OCI-LY7 (cell line): ENCODE measurements around the gene CHD5.

ENCODE experiments used
- EZH2phosphoT487 ChIP-seq: fragments of 200-600 bp; sonication (generic); IDR thresholded peaks from 2 replicates; pipeline ENCODE4 v1.6.1; 2018; ENCODE audit warnings: low read depth, borderline replicate concordance, mild to moderate bottlenecking, mixed run types, antibody characterized with exemption, low read length, moderate library complexity, mixed read lengths
- TF ChIP-seq, protein P1 (sequence below): fragments of 200-600 bp; sonication (generic); conservative IDR thresholded peaks from 2 replicates; pipeline ENCODE4 v1.5.1; 2014; ENCODE audit warnings: mild to moderate bottlenecking, antibody characterized with exemption, low read length, moderate library complexity, mixed read lengths

- no peak for TF ChIP-seq EZH2phosphoT487
- TF ChIP-seq, protein P1, sequence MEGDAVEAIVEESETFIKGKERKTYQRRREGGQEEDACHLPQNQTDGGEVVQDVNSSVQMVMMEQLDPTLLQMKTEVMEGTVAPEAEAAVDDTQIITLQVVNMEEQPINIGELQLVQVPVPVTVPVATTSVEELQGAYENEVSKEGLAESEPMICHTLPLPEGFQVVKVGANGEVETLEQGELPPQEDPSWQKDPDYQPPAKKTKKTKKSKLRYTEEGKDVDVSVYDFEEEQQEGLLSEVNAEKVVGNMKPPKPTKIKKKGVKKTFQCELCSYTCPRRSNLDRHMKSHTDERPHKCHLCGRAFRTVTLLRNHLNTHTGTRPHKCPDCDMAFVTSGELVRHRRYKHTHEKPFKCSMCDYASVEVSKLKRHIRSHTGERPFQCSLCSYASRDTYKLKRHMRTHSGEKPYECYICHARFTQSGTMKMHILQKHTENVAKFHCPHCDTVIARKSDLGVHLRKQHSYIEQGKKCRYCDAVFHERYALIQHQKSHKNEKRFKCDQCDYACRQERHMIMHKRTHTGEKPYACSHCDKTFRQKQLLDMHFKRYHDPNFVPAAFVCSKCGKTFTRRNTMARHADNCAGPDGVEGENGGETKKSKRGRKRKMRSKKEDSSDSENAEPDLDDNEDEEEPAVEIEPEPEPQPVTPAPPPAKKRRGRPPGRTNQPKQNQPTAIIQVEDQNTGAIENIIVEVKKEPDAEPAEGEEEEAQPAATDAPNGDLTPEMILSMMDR = no peak
Observed at GRCh38 chr1:6109688-6110087, 70.4 kb downstream of the CHD5 start.
